NCI-H1105 treated with DMSO at 0.1 percent for 48 hours (cell line): ENCODE data around the gene ARID5B.

ENCODE experiments used
- DNase-seq: peaks from one replicate; lab custom pipeline; 2025; lab: John Stamatoyannopoulos, UW

Gene ARID5B

DNA sequence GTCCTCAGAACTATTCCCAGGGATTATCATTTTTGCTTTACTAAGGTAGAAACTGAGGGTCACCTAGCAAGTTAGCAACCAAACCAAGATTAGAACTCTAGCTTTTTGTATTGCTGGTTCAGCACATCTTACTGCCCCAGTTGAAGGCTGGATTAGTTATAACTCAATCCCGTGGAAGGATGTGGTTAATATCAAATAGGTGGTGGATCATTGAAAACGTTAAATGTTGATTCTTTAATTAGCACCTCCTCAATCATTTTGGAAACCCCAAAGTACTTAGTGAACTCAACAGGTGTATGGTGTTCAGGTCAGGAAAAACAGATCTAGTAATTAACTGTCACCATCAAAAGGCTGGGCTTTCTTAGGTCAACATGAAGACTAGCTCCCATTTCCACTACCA lies 152.4 kb downstream of the ARID5B start:
- no peak for DNase-seq

DNA sequence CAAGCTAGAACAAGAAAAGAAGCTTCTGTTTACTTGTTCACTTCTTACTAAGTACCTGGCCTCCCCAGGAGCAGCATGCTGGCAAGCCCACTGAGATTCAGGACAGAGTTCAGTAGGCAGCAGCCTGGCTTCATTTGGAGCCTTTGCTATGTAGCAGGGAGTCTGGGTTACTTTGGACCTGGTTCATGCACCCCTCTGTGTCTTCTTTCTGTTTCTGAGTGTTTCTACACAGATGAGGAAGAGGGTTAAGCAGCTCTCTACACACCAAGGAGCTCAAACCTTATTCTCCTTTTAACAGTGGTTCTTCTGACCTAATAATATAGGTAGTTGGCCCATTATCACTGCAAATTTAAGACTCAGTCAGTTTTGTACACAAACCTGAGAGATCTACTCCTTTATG lies 152.9 kb downstream of the ARID5B start:
- no peak for DNase-seq

DNA sequence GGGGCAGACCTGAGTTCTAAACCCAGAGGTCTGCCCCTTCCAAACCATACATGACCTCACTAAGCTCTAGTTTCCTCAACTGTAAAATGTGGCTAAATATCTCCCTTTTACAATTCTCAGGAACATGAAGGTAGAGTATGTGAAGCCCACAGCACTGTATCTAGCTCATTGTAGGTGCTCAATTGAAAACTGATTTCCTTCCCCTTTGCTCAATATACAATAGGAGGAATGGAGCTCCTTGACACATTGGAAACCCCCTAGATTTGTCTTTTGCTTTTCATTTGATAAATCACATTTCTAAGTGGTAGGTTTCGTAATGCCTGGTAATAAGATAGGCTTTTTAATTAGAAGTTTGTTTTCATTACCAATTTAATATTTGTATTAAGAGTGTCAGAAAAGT lies 153.3 kb downstream of the ARID5B start:
- no peak for DNase-seq

DNA sequence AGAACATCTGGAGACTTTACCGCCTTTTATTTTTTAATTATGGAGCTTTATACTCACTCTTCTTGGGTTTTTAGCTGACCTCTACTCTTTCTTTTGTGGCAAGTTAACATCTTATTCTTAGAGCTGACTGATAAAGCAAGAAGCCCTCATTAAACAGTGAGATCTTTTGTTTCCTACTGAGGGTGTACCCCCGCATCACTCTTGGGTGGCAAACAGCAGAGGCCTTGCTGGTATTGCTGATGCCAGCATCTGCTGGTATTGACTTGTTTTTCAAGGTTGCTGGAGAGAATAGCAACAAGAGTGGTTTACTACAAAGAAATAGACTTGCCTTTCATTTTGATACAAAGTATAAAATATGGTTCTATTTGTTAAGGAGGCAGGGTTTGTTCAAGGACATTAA lies 154.7 kb downstream of the ARID5B start:
- no peak for DNase-seq

DNA sequence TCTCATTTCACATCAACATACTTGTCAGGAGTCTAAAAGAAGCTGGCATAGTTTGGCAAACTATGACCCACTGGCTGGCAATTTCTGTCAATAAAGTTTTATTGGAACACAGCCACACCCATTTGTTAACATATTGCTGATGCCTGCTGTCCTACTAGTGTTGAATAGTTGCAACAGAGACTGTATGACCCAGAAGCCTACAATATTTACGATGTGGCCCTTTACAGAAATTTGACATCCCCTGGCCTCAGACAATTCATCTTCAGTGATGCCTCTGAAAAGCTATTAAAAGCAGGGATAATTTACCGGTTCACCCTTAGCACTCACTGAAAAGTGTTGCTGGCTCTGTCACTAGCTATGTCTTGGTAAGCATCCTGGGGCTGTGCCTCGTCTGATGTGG lies 155.2 kb downstream of the ARID5B start:
- no peak for DNase-seq

DNA sequence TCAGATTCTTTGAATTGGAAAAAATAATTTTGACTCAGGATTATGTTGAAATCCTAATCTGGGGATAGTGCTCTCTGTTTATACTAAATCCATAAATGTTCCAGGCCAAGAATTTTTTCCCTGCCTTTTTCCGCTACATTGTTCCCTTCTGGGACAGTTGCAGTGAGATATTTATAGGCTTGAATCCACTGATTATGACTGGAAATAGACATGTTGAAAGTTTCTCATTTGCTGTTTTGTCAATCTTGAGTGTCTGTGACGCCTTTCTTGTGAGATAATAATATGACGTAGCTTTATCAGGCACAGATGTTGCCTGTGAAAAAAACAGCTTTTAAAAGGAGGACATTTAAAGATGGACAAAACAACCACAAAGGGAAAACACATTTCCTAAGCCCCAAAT lies 155.9 kb downstream of the ARID5B start:
- DNase-seq: no peak

DNA sequence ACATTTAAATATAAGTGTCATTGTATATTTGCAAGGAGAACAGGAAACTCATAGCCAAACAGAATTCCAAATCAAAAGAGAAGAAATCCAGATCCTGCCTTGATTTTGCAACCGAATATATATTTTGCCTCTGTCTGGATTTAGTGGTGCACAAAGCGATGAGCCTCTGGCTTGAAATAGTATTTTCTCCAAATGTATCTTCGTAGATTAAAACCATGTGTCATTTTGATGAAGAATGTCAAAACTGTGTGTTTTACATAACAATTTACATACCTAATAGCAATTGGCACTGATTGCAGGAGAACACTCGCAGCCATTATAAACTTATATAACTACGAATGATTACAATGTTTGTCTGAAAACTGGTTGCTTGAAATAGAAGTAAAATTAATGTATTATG lies 156.4 kb downstream of the ARID5B start:
- DNase-seq: no peak

DNA sequence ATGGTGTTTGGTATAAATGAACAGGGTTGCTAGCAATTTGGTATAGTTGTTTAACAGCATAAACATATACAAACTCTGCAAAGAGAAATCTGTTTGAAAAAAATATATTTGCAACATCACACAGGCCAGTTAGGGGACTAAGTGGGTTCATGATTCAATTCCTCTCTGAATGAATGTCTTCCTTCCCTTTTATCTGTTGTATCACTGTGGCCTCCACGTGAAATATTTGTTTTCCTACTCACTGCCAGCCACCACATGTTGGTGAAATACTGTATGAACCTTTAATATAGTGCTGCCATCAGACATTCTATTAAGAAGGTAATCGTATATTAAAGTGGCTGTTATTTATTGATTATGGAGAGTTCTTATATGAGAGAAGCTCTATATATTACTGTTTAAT lies 157.0 kb downstream of the ARID5B start:
- no peak for DNase-seq

DNA sequence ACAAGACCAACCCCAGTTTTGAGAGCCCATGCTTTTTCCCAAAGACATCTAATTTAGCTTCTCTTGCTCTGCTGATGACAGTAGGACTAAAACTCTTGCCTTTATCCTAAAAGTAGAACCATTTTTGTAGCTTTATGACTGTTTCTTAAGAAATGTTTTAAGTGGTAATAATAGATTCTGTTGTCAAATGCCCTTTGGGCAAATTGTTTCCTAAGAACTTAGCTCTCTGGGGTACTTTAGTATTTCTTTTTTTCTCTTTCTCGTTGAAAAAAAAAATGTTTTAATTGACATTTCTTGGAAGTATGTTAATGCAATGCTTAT lies 157.4 kb downstream of the ARID5B start:
- no peak for DNase-seq

DNA sequence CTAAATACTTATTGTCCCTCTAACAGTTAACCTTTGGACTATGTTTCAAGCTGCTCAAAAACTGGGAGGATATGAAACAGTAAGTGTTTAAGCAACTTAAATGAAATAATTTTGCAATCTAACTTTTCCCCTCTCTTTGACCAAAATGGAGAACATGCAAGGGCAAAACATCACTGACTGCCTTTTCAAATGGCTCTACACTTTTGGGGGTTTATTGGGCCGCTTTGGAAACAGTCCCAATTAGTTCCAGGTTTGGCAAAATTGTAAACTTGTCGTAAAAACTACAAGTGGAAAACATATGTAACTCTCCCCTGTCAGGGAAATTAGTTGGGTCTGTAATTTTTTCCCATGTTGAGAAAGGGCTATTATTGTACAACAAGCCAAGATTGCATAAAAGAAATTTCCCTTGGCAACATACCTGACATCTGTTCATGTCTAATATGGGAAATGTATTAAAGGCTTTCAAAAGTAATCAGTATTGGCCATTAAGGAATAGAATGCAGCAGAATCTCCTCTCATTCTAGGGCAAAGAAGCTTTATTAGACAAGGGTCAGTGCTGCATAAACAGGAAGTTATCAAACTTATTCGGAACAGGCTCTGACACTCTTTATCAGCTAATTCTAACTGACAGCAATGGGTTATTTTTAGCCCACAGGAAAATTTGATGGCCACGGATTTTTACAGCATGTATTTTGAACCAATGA lies 157.9 kb downstream of the ARID5B start:
- no peak for DNase-seq

DNA sequence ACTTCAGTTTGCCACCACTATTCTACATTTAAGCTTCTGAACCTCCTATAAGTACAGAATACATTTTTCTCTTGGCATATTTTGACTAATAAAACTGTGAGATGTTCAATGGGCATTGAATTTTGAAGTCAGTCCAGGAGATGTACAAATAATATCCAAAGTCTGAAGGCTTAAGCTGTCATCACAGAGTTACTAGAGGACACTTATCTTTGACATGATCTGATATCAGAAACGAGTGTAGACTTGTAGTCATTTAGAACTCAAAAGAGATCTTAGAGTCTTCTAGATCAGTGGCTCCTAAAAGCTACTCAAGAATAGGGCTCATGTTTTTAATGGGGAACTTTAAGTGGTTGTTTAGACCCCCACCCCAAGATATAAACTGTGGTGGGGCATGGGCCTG lies 160.5 kb downstream of the ARID5B start:
- DNase-seq: no peak

DNA sequence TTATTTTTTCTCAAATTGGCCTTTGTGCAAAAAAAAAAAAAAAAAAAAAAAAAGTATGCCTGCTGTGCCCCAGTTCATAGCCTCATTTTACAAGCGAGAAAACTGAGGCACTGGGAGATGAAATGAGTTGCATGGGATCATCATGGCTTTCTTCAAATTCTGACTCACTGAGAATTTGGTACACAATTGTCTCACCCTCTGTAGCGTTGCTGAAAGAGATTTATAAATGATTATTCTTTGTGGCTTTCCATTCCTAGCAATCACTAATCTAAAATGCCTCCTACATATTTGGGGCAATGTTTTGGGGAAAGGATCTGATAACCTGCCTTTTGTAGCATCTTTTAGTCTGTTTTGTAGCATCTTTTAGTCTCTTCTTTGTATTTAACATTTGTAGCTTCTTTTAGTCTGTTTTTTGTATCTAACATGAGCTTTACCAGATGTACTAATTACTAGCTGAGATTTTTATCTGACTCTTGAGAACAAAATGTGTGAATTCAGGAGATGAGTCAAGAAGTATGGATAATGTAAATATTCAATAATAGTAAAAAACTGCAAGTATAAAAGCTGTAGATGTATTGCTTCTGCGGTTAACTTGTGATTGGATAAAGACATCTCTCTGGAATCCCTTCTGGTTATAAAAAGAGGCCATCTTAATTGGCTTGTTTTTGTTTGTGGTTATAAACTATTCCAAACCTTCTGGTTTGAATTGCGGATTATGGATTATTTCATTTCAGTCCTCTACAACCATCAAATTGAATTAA lies 161.4 kb downstream of the ARID5B start:
- DNase-seq: no peak

DNA sequence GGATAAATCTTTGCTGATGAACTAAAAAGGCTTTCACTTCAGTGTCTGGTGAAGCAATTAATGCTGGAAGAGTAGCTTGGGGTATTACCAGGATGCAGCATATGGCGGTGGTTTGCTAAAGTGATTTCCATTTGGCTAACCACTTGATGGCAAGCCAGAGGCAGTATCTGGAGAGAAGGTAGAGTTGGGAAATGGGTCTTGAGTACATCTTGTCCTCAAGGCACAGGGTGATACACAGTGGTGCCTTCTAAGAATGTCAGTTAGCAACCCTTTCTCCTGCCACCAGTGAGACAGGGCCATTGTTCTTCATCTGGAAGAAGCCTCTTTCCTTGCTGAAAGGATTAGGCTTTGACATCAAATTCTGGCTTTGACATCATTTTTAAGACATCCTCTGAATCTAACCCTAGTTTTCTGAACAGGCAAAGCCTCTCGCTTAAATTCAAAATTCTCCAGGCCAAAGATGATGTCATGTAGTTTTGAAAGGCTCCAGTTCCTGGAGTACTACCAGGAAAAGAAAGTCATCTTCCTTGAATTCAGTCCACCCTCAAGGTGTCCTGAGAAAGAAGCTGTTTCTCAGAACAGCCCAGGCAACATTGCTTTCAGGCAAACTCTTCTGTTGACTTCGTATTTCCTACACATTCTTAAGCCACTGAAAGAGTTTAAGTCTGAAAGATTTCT lies 162.4 kb downstream of the ARID5B start:
- no peak for DNase-seq

DNA sequence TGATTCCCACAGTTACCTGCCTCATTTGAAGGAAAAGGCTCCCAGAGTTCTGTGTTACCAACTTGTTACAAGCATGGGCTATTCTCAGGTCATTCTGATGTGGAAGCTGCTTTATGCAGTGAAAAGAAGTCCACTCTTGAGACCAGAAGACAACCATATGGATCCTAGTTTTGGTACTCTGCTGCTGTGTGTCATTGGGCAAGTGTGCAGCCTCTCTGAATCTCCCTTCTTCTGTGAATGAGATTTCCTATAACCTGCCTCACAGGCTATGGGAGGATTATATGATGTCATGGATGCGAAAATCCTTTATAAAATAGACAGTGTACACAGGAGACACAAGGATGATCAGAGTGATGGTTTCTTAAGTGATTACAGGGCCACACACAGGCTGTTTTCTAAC lies 166.1 kb downstream of the ARID5B start:
- DNase-seq: no peak

DNA sequence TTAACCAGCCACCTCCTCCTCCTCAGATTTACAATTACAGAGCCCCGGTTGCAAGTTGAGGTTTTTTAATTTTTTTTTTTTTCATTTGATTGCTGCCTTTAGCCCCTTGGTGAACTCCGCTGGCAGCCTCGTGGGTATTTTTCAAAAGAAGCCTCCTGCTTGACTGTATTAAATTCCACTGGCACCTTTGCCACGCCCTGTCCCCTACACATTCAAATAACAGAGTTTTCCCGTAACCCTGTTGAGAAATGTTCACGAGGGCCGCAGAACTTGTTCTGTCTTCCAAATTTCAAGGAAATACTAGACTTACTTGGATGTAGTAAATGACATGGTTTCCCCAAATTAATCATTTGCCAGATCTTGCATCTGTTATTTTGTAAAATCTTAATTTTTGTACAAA lies 167.0 kb downstream of the ARID5B start:
- no peak for DNase-seq

DNA sequence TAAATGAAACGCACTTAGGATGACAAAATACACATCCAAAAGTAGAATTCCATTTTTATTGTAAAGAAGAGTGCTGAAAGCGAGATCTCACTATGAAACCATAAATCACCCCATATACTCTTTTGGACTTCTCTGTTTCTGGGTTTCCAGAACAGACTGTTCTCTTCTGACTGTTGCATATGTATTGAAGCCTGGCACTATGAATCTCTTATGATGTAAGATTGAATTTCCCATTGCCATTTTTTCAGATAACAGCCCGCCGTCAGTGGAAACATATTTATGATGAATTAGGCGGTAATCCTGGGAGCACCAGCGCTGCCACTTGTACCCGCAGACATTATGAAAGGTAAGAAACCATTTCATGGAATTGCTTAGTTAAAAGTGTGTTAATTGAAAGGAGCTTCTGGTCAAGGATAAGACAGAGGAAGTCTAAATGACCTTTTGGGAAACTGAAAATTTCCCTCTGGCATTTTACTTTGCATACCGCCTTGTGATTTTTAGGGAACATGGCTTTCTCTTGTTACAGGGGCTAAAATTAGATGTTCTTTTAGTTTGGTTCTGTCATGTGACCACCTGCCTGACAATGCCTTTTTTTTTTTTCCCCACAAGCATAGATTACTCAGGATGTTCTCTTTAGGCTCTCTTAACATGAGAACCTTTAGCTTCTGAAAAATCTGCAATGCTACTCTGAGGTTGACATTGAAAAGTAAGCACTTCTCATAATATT lies 168.1 kb downstream of the ARID5B start:
- DNase-seq: no peak

DNA sequence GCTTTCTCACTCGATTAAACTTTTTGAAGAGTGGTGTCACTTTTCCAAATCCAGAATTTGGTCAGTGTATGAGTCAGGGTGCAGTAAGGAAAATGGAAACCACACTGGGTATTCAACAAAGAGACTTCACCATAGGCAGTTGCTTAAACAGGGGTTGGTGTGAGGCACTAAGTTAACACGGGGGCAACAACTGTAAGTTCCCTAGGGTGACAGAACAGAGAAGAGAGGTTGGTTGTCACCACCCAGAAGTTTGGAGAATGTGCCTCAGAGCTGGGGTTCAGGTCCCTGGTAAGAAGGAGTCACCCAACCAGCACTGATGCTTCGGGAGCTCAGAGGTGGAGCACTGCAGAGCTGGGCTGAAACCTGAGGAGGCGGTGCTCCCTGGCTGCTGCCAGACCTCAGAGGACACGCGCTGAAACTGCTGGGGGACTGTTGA lies 170.4 kb downstream of the ARID5B start:
- no peak for DNase-seq

DNA sequence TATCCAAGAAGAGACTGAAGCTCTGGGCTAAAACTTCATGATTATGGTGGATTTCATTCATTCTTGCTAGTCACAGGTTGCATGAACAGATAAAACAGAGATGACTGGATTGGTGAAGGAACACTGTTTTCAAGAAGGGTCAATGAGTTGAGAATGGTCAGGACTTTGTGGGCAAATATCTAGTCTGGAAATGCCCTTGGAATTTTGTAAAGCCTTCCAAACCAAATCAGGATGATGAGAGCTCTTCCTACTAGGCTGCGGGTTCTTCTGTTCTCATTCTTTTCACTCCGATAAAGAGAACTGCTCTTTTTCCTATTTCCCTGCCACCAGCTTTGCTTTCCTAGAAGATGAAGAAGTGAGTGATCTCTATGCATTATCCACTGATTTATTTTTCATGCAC lies 171.4 kb downstream of the ARID5B start:
- no peak for DNase-seq

DNA sequence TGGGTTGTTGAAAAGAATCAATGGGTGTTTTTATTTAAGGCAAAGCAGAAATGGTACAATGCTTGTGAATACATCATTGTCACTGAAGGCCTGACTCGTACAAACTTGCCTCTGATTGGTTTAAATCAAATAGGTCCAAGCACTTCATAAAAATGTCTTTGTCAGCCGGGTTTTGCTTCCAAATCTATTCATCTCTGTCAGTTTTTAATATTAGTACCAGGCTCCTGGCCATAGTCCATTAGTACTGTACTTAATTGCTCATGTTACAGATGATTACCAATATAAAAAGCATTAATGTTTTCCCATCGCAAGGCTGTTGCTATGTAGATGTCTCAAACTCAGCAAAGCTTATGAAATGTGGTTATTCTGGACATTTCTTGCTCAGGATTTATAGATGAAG lies 171.9 kb downstream of the ARID5B start:
- DNase-seq: peak; percentile 64

DNA sequence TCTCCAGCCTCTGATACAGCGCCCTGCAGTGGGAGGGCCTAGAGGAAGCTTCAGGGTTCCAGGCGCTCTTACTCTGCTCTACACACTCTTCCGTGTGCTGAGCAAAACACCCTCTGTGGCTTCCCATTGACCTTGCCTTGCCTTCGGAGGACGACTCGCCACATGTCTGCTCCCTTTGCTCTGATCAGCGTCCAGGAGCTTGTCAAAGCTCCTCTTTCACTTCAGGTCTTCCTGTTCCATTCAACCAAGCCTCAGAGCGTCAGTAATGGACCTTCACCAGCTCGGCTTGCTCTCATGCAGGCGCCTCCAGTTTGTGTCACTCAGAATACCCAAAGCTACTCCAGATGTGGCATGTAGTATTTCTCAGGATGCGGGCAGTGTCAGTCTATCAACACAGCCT lies 173.9 kb downstream of the ARID5B start:
- no peak for DNase-seq

DNA sequence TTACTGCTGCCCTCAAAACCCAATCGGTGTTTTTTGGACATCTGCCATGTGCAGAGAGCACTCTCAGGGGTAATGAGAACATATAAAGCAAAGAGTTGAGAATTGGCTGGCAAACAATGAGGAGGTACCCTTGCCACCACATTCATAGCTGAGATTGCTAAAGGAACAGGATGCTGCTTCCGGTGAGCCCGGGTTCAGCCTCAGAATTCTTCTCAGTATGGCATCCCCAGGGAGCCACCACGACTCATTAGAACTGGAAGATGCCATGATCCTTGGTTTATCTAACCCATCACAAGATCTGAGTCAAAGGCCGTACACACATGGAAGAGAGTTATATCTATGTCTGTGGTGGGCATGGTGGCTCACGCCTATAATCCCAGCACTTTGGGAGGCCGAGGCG lies 174.4 kb downstream of the ARID5B start:
- DNase-seq: peak; percentile 57

DNA sequence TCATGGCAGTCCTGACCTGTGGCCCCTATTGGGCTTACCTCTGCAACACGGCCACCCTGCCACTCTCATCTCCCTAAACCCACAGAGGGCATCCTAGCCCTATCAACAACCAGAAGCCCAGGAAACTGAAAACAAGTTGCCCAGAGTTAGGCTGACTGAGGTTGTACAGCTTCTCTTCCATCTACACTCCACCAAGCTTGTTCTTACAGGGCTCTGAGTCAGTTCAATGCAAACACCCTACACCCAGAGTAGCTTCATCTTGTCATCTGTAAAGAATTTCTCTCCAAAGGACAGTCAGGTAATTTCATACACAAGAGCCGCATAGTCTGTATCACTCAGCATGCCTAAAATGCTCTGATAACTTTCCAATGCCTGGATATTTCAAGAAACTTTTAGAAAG lies 175.4 kb downstream of the ARID5B start:
- DNase-seq: no peak
